GM18498 (cell line): ENCODE results near the gene PREX1.
A peak's percentile ranks its signal among the peaks of the same experiment; 100 is the strongest.

Experiments used
- ATAC-seq: cut with Tn5 transposase; IDR thresholded peaks from one replicate; pipeline ENCODE4 v1.9.1; 2021; ENCODE audit warnings: mild to moderate bottlenecking, moderate library complexity; ENCODE audit not compliant: unreplicated experiment

The PREX1 gene

DNA sequence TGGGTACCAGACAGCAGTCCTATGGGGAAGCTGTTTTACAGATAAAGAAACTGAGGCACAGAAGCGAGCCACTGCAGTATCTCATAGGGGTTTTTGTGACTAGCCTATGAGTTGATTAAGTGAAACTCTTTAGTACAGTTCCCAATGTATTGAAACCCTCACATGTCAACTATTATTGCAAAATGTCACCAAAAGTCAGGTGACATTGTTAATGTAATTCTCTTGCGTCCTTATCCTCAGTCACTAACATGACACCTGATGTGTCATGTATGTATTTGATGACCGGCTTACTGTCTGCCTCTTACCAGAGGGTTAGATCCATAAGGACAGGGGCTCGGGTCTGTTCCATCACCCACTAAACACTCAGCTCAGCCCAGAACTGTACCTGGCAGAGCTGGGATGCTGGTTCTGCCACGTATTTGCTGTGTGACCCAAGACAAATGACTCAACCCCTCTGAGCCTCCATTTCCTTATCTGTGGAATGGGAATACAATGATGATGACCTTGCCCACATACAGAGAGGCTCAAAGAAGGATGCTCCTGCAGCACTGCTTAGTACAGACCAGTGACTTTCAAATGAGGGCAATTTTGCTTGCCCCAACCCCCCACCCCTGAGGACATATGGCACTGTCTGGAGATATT, 32.9 kb downstream of the PREX1 start:
- ATAC-seq: no peak

GRCh38 chr20:48794360-48794759, 33.4 kb downstream of the PREX1 start:
- no peak for ATAC-seq

DNA sequence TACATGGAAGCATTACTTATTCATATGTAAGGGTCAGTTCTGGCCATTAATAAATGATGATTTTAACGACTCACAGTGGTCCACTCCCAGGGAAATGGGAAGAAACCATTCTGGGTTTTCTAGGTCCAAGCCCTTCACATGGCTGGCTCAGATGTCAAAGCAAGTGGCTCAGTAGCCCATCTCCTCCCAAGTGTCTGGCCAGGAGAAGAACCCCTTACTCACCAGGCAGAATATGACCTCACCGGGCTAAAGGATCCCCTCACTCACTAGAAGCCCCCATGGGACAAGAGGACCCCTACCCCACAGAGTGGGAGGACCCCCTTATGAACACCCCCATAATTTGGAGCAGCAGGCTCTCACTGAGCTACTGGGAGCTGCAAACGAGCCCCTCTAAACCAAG, 34.0 kb downstream of the PREX1 start:
- no peak for ATAC-seq

GRCh38 chr20:48791666-48792071, 36.1 kb downstream of the PREX1 start:
- ATAC-seq: no peak

- no peak for ATAC-seq
These were observed 36.8 kb downstream of the PREX1 start for GRCh38 chr20:48791014-48791413.

- no peak for ATAC-seq
These were observed 37.3 kb downstream of the PREX1 start for GRCh38 chr20:48790473-48791003.

GRCh38 chr20:48789781-48790472, 37.9 kb downstream of the PREX1 start:
- no peak for ATAC-seq

GRCh38 chr20:48789185-48789668, 38.6 kb downstream of the PREX1 start:
- peak; percentile 39 for ATAC-seq

- ATAC-seq: peak; percentile 68
These were observed 39.2 kb downstream of the PREX1 start for GRCh38 chr20:48788486-48789072.

GRCh38 chr20:48787861-48788375, 39.9 kb downstream of the PREX1 start:
- ATAC-seq: no peak

DNA sequence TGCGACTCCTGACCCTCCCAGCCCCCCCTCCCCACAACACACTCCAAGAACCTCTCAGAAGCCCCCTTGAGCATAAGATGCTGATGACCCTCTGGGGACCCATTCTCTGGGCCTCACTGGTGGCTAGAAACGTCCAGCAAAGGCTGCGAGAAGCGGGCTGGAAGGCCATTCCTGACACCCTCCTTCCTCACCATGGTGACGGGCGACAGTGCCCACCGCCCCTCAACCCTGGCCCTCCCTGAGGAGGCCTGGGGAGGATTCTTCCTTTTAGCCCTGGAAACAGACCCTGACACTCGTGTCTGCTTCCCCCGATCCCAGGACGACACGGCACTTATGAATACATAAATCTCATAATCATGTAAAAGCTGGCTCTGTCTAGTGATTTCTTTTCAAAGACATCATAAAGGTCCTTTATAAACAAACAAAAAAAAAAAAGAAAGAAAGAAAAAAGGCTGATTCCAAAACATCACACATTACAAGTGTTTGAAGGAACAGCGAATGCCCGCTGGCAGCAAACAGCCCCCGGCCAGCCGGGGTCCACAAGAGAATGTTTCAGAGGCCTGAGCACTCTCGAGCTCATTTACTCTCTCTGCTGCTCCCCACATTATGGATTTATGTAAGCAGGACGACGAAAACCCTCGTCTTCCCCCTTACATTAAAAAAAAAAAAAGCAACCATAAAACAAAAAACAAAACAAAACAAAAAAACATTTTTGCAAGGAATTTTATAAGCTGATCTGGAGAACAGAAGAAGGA, 40.7 kb downstream of the PREX1 start:
- no peak for ATAC-seq

DNA sequence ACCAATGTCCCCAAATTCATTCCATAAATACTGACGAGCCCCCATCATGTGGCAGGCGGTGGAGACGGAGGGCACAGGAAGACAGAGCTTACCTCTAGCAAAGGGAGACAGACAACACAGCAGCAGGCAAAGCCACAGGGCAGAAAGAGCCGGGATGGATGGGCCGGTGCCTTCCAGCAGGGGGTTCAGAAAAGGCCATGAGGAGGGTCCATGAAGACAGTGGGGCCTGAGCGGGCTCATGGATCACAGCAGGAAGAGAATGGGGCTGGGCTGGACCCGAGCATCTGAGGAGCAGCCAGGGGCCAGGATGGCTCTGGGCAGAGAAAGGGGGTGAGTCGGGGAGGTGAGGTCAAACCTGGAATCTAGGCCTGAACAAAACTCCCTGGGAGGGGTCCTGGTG, 42.0 kb downstream of the PREX1 start:
- no peak for ATAC-seq

GRCh38 chr20:48785256-48785655, 42.5 kb downstream of the PREX1 start:
- ATAC-seq: no peak

- no peak for ATAC-seq
These were observed 43.5 kb downstream of the PREX1 start for GRCh38 chr20:48784273-48784641.

GRCh38 chr20:48783533-48784272, 44.1 kb downstream of the PREX1 start:
- ATAC-seq: no peak

DNA sequence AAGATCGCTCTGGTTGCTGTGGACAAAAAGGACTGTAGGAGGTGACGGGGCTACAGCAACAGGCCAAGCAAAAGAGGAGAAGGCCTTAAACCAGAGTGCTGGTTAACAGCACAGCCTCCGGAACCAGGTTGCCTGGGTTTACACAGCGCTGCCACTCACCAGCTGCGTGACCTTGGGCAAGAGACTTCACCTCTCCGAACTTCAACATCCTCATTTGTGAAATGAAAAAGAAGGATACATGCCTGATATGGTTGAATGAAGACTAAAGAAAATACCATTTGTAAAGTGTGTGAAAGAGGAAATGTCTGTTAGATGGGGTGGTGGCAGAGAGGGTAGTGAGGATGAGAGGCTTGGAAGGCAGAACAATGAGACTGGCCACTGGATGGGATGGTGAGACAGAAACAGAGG, 44.9 kb downstream of the PREX1 start:
- ATAC-seq: no peak

GRCh38 chr20:48782053-48782452, 45.7 kb downstream of the PREX1 start:
- no peak for ATAC-seq

GRCh38 chr20:48781634-48782033, 46.2 kb downstream of the PREX1 start:
- ATAC-seq: no peak

DNA sequence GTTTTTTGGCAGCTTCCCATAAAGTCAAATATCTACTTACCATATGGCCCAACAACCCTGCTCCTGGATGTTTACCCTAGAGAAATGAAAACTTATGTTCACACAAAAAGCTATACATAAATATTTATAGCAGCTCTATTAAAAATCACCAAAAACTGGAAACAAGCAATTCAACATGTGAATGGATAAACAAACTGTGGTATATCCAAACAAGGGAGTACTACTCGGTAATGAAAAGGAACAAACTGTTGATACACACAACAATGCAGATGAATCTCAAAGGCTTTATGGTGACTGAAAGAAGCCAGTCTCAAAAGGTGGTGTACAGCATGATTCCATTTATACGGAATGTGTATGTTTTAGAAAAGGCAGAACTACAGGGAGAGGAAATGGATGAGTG, 48.4 kb downstream of the PREX1 start:
- no peak for ATAC-seq

- no peak for ATAC-seq
These were observed 50.0 kb downstream of the PREX1 start for GRCh38 chr20:48777821-48778220.
